Activated CD8-positive, alpha-beta T cell treated with anti-CD3 and anti-CD28 coated beads for 36 hours (primary cell): ENCODE measurements around the gene CAMP. TPM values are rescaled to one million over a fixed set of nuclear protein-coding genes. Genes with fewer than 3 reads are reported as not detected.

Source experiments
- ATAC-seq: fragments of 200-7000 bp; cut with Tn5 transposase; one replicate; pipeline ENCODE4 v1.10.0; 2021; ENCODE audit warnings: mild to moderate bottlenecking, moderate library complexity
- CTCF ChIA-PET: fragments of 350-600 bp; sonication (Branson Sonifier 250); formaldehyde crosslinking; loops from one replicate; lab custom pipeline; 2021; ENCODE audit warnings: antibody characterized with exemption; lab: Charles Lee
- POLR2A ChIA-PET: fragments of 350-600 bp; sonication (Branson Sonifier 250); formaldehyde crosslinking; loops from one replicate; lab custom pipeline; 2021; ENCODE audit warnings: antibody characterized with exemption; lab: Charles Lee
- DNase-seq: peaks from one replicate; pipeline ENCODE4 v3.0.0-alpha.2; 2020
- H3K27ac Mint-ChIP-seq: one replicate; pipeline ENCODE4 v1.8.0; 2021; ENCODE audit warnings: mild to moderate bottlenecking, mixed read lengths
- H3K27me3 Mint-ChIP-seq: one replicate; pipeline ENCODE4 v1.8.0; 2021; ENCODE audit warnings: mixed read lengths
- H3K36me3 Mint-ChIP-seq: one replicate; pipeline ENCODE4 v1.8.0; 2021; ENCODE audit warnings: low read depth, mixed read lengths
- H3K4me1 Mint-ChIP-seq: one replicate; pipeline ENCODE4 v1.8.0; 2021; ENCODE audit warnings: low read depth, mixed read lengths
- H3K4me3 Mint-ChIP-seq: one replicate; pipeline ENCODE4 v1.8.0; 2021; ENCODE audit warnings: mild to moderate bottlenecking, moderate library complexity, mixed read lengths
- H3K9me3 Mint-ChIP-seq: one replicate; pipeline ENCODE4 v1.8.0; 2021; ENCODE audit warnings: mixed read lengths
- CTCF ChIP-seq: fragments of 200-600 bp; IDR thresholded peaks from one replicate; pipeline ENCODE4 v1.8.0; 2022; ENCODE audit warnings: antibody characterized with exemption, mild to moderate bottlenecking
- intact Hi-C: fragments of 100-400 bp; cut with micrococcal nuclease; formaldehyde crosslinking; loops from one replicate; pipeline ENCODE4 v1.10.0; 2022
- total RNA-seq, 2 experiments: library from RNA; stranded (reverse); gene quantifications; one replicate each; pipeline ENCODE4 v1.2.3, GENCODE V29; 2021

The CAMP gene
- total RNA-seq, 2 experiments from 2014 or later: not detected

- TF ChIP-seq CTCF: no peak
- intact Hi-C loops: no loop called here
Observed at GRCh38 chr3:48187579-48188265, 35.6 kb upstream of the CAMP start.

GRCh38 chr3:48188266-48189201 is 34.8 kb upstream of the CAMP start, which contains the start of gene CDC25A:
CDC25A (minus strand) TSS chr3:48188417; CDS start chr3:48187947, 470 bp downstream.
- ChIA-PET CTCF (interaction anchor here (0.6 to 1.5 kb wide), 9 partner anchors 30 to 473 kb away, joined by 3 to 8 read pairs (median 3); partner anchors contain the start of gene ZNF589), POLR2A (interaction anchor here (0.7 to 2.6 kb wide), 10 partner anchors 11 to 364 kb away, joined by 3 to 17 read pairs (median 5); partner anchors contain the start of genes NME6 and ZNF589)
- intact Hi-C loops: no loop called here

More at GRCh38 chr3:48187579-48188265, 35.6 kb upstream of the CAMP start:
- DNase-seq (peak; percentile 50), ATAC-seq (peak; percentile 14)
- Mint-ChIP-seq H3K27me3 (peaks cover 8% of the 10 kb centered on the region), H3K27ac (peak overlapping the region; percentile 75), H3K9me3 (no peaks in the 10 kb centered on the region), H3K36me3 (peaks cover 49% of the 10 kb centered on the region), H3K4me1 (peaks cover 18% of the 10 kb centered on the region), H3K4me3 (peak overlapping the region; percentile 97)
- ChIA-PET CTCF (interaction anchor here (0.6 to 1.5 kb wide), 8 partner anchors 29 to 363 kb away, joined by 3 to 8 read pairs (median 4); partner anchors contain the start of gene ZNF589), POLR2A (interaction anchor here (0.7 to 2.6 kb wide), 12 partner anchors 10 to 363 kb away, joined by 3 to 17 read pairs (median 4); partner anchors contain the start of genes NME6 and ZNF589)

GRCh38 chr3:48189321-48189720 is 34.0 kb upstream of the CAMP start:
- intact Hi-C loops: no loop called here
- ChIA-PET CTCF (interaction anchor here (1.1 to 1.2 kb wide), 2 partner anchors 51 to 101 kb away, joined by 3 to 5 read pairs; partner anchors contain the start of gene ZNF589), POLR2A (interaction anchor here (0.7 to 2.6 kb wide), 2 partner anchors 14 to 52 kb away, joined by 3 to 17 read pairs; partner anchors contain the start of gene ZNF589)
- DNase-seq: no peak
- no peak for TF ChIP-seq CTCF
- peaks cover 8% of the 10 kb centered on the region for H3K27me3 Mint-ChIP-seq
- peak overlapping the region; percentile 86 for H3K27ac Mint-ChIP-seq
- H3K36me3 Mint-ChIP-seq: peaks cover 33% of the 10 kb centered on the region
- peaks cover 18% of the 10 kb centered on the region for H3K4me1 Mint-ChIP-seq
- ATAC-seq: no peak
- H3K9me3 Mint-ChIP-seq: no peaks in the 10 kb centered on the region
- H3K4me3 Mint-ChIP-seq: no peak overlapping the region

More at GRCh38 chr3:48188266-48189201, 34.8 kb upstream of the CAMP start, which contains the start of gene CDC25A:
- H3K9me3 Mint-ChIP-seq: no peaks in the 10 kb centered on the region
- peaks cover 8% of the 10 kb centered on the region for H3K27me3 Mint-ChIP-seq
- H3K27ac Mint-ChIP-seq: peak within 1 kb of the TSS; percentile 86
- H3K4me3 Mint-ChIP-seq: peak within 1 kb of the TSS; percentile 97
- H3K4me1 Mint-ChIP-seq: peaks cover 18% of the 10 kb centered on the region
- H3K36me3 Mint-ChIP-seq: peaks cover 41% of the 10 kb centered on the region
- peak; percentile 99 for ATAC-seq
- TF ChIP-seq CTCF: no peak
- DNase-seq: peak; percentile 98

GRCh38 chr3:48190911-48191310 is 32.4 kb upstream of the CAMP start:
- intact Hi-C loops: no loop called here
- ChIA-PET POLR2A (interaction anchor here (1.0 to 1.2 kb wide), 3 partner anchors 9 to 101 kb away, joined by 3 to 4 read pairs (median 3); no protein-coding TSS in a partner anchor), CTCF (interaction anchor here (1.5 kb wide), 1 partner anchor 245 kb away, joined by 9 read pairs; no protein-coding TSS in a partner anchor)
- ATAC-seq: no peak
- peaks cover 17% of the 10 kb centered on the region for H3K36me3 Mint-ChIP-seq
- H3K27me3 Mint-ChIP-seq: peaks cover 8% of the 10 kb centered on the region
- H3K9me3 Mint-ChIP-seq: no peaks in the 10 kb centered on the region
- TF ChIP-seq CTCF: no peak
- peaks cover 13% of the 10 kb centered on the region for H3K4me1 Mint-ChIP-seq
- DNase-seq: no peak
- H3K27ac Mint-ChIP-seq: no peak overlapping the region
- H3K4me3 Mint-ChIP-seq: no peak overlapping the region
